ENCODE measurements around the gene ITGAL.
A peak's percentile ranks its signal among the peaks of the same experiment; 100 is the strongest.

Gene ITGAL

GRCh38 chr16:30571445-30572322 lies 99.1 kb downstream of the ITGAL start, which contains the start of gene ZNF688:
TSS of gene ZNF688 (minus strand) at chr16:30571714. CDS start at chr16:30571629, 85 bp downstream.
- peak; percentile 9 for TF ChIP-seq CTCF (IDR thresholded peaks at IDR 0.05; ENCODE audit: insufficient read depth, low read depth, low read length, missing control alignments)
- H3K4me3 ChIP-seq (ENCODE audit: low read length), result peak within 1 kb of the TSS; percentile 68
- peak; percentile 95 for DNase-seq (ENCODE audit: low read depth)

Measured in epithelial cell of esophagus (primary cell).